ENCODE results near the gene CELSR1.

The CELSR1 gene

DNA sequence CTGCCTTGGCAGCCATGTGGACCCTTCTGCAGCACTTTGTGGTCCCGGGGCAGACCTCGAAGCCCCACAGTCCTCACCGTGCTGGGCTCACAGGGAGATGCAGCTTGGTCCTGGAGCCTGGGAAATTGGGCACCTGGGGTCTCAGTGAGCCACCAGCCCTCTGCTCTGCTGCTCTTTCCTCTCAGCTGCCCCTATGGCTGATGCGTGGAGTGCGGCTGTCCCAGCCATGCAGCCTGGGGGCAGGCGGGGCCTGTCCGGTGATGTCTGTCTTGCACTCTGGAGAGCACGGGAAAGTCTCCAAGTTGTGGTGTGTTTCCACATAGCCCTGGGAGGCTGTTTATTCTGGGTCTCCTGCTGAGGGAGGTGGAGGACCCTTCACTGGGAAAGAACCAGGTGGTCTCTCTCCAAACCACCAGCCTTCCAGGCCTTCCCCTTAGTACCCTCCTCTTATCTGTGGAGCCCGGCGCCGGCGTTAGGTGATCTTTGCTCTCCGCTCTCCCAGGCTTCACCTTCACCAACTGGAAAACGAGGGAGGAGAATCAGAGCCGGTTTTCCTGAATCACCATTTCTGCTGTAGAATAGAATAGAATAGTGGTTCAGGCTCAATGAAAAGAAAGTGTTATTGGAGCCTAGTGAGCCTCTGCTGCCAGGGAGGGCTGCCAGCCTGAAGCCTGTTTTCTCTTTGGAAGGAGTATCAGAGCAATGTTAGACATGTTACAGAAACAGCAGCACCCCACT, 41.6 kb upstream of the CELSR1 start:
- peak; percentile 35 for DNase-seq (ENCODE audit: low read depth)
- H3K4me3 ChIP-seq (ENCODE audit: low read length), result no peak overlapping the region

DNA sequence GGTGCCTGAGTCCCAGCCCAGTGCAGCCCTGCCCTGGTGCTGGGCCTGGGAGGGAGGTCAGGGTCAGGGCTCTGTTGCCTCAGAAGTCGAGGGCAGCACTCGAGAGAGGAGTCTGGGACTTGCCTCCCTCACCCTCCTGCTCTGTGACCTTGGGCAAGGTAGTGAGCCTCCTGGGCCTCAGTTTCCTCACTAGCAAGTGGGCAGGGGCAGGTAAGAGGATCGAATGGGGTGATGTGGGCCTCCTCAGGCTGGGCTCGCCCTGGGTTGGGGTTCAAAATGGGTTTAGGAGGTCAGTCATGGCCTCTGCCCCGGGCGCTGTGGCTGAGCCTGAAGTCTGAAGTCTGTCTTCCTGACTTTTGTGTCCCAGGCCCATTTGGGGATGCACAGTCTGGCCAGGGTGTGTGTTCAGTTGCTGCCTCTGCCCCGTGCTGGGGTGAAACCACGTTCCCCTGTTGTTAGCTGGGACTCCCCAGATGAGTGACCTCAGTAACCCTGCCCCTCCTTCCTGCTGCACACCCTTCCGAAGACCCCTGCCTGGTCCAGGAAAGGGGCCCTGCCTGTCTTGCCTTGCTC, 40.9 kb upstream of the CELSR1 start:
- H3K4me3 ChIP-seq (ENCODE audit: low read length), result peak overlapping the region; percentile 67
- TF ChIP-seq, protein P1, sequence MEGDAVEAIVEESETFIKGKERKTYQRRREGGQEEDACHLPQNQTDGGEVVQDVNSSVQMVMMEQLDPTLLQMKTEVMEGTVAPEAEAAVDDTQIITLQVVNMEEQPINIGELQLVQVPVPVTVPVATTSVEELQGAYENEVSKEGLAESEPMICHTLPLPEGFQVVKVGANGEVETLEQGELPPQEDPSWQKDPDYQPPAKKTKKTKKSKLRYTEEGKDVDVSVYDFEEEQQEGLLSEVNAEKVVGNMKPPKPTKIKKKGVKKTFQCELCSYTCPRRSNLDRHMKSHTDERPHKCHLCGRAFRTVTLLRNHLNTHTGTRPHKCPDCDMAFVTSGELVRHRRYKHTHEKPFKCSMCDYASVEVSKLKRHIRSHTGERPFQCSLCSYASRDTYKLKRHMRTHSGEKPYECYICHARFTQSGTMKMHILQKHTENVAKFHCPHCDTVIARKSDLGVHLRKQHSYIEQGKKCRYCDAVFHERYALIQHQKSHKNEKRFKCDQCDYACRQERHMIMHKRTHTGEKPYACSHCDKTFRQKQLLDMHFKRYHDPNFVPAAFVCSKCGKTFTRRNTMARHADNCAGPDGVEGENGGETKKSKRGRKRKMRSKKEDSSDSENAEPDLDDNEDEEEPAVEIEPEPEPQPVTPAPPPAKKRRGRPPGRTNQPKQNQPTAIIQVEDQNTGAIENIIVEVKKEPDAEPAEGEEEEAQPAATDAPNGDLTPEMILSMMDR (IDR thresholded peaks at IDR 0.05; ENCODE audit: insufficient read depth, low read depth, low read length, missing control alignments), result no peak
- DNase-seq (ENCODE audit: low read depth), result no peak

More for the DNA sequence above, 41.6 kb upstream of the CELSR1 start:
- TF ChIP-seq, protein P1 (IDR thresholded peaks at IDR 0.05; ENCODE audit: insufficient read depth, low read depth, low read length, missing control alignments), result no peak

DNA sequence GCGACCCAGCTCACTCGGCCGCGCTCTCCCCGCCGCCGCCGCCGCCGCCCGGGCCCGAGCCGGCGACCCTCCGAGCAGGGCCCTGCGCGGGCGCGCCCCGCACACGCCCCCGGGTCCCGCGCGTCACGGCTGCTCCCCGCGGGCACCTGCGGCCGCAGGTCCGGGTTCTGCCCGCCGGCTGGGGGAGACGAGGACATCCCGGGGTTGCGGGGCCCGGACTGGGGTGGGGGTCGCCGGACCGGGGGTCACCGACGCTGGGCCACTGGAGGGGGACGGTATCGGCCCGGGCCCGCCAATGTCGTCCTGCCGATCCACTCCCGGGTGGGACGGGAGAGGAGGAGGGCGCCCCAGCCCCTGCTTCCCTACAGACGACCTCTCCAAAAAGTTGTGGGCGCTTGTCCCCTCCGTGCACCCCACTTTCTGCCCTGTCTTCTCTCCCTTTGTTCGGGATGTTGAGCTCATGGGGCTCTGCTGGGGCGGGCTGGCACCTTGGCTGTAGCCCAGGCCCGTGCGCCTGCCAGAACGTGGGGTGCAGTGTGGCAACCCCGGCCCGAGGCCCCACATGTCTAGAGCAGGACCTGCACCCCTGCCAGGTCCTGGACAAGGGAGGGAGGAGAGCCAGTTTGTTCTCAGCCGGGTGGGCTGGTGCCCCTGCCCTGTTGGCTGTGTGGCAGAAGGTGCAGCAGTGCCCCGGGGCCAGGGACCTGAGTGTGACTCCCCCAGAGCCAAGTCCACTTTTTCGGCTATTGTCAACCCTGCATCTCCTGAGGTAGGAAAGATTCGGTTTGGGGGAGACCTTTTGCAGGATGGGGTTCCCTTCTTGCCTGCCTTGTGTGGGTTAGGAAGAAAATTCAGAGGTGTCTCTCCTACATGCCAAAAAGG, 40.2 kb upstream of the CELSR1 start:
- peak overlapping the region; percentile 67 for H3K4me3 ChIP-seq (ENCODE audit: low read length)
- TF ChIP-seq, protein P1 (IDR thresholded peaks at IDR 0.05; ENCODE audit: insufficient read depth, low read depth, low read length, missing control alignments), result no peak
- no peak for DNase-seq (ENCODE audit: low read depth)

DNA sequence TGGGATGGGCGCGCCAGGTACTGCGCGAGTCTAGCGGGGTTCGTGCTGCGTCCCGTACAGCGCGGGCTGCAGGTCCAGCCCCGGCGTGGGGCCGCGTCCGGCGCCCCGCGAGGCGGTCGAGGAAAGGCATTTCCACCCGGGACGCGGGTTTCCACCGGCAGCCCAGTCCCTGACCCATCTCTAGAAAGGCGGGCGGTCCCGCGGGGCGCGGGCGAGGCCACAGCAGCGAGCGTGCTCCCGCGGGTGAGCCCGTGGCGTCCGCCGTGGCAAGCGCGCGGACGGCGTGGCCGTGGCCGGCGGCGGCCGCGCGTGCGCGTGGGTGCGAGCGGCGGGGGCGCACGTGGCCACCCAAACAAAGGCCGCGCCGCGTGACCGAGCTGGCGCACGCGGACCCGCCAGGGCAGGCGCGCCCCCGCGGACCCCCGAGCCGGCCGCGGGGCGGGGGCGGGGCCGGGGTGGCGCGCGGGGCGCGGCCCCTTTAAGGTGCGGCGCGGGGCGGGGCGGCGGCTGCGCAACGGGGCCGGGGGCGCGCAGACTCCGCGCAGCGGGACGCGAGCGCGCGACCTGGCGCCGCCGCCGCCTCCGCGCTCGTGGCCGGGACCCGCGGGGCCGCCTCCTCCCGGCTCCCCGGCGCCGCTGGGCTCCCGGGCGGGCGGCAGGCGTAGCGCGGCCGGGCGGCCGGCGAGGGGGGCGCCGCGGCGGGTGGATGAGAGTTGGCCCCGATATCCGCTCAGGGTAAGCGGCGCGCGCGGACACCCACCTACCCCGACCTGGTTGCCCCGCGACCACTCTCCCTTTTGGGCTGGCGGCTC, 39.3 kb upstream of the CELSR1 start:
- TF ChIP-seq, protein P1 (IDR thresholded peaks at IDR 0.05; ENCODE audit: insufficient read depth, low read depth, low read length, missing control alignments), result no peak
- peak; percentile 65 for DNase-seq (ENCODE audit: low read depth)
- H3K4me3 ChIP-seq (ENCODE audit: low read length), result peak overlapping the region; percentile 67

DNA sequence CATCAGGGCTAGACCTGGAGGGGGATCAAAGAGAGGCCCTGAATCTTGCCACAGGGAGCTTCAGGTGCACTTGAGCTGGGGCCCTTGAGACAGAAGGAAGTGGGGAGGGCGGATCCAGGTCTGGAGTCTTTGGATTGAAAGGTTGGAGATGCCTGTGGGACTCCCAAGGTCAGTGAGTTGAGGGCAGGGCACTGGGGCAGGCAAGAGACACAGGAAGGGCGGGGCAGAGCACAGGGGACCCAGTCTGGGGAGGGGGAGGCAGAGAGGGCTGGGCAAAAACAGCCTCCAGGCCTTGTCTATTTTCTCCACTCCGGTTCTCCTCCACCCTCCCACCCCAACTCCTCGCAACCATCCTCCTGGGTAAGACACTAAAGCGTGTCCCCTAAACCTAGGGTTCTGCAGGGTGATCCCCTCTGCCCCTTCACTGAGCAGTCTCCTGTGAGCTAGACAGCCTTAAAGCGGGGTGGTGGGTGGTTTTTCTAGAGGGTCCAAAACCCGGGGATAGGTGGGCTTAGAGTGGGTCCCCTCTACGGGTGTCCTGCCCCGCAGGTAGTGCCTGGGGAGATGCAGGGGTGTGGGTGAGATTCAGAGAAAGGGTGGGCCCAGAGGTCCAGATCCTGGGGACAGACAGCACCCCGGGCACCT, 38.6 kb upstream of the CELSR1 start:
- TF ChIP-seq, protein P1 (IDR thresholded peaks at IDR 0.05; ENCODE audit: insufficient read depth, low read depth, low read length, missing control alignments), result no peak
- no peak for DNase-seq (ENCODE audit: low read depth)
- peak overlapping the region; percentile 28 for H3K4me3 ChIP-seq (ENCODE audit: low read length)
